GM06990 (cell line): ENCODE results near the gene RAMACL.
"Not testable (repeated sequence)": the region's sequence is repeated elsewhere in the genome, so short reads cannot be mapped to it uniquely, and the experiment has no call there.

Experiments used
- DNase-seq: peaks from one replicate; pipeline ENCODE4 v3.0.0-alpha.2; 2011; ENCODE audit not compliant: insufficient read length; ENCODE audit errors: extremely low read depth
- H3K27me3 ChIP-seq: replicated peaks from 2 replicates; pipeline ENCODE4 v1.6.0; 2011; ENCODE audit warnings: low read length; ENCODE audit not compliant: control insufficient read depth, insufficient read depth
- H3K36me3 ChIP-seq: 2 replicates; pipeline ENCODE4 v1.5.1; 2011; ENCODE audit warnings: low read length; ENCODE audit not compliant: control insufficient read depth, insufficient read depth
- H3K4me3 ChIP-seq: replicated peaks from 2 replicates; pipeline ENCODE4 v1.5.1; 2011; ENCODE audit warnings: low read depth, mild to moderate bottlenecking, control low read depth, low read length
- TF ChIP-seq, protein P1 (sequence below): IDR thresholded peaks from 2 replicates; pipeline ENCODE4 v1.5.1; 2011; ENCODE audit warnings: low read length, control low read depth, mild to moderate bottlenecking, inconsistent platforms; ENCODE audit not compliant: insufficient read depth, poor library complexity, severe bottlenecking

RAMACL gene

DNA sequence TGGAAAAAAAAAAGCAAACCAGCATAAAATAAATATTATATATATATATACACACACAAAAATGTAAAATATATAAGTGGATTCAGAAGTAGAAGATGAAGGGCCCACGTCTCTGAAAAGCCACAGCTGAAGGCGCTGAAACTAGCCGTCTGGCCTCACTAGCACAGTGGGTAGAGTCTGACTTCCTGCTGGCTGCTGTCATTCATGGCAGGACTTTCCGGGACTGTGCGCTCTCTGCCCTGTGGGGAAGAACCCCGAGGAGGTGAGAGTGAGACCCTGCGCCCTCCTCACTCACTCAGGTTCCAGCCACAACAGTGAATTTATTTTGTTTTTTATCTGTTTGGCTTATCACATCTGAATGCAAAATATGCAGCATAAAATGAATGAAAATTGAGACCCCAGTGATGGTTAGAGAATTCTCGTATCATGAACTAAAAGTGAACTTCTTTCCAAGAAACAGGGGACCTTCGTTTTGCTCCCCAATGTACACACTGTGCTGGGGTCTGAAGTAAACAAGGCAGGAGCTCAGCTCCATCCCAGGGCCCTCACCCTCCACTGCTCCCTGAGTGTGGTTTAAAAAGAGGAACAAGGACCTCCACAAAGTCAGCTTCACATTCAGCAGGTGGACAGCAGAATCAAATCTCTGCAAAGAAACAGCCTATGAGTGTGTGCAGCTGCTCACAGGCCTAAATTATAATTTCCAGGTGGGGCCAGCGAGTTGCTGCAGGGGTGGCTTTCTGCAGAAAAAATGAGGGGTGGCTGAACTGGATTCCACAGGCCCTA lies 1.3 kb upstream of the RAMACL start:
- Histone ChIP-seq H3K36me3 (no peaks in the 10 kb centered on the region), H3K4me3 (peak overlapping the region; percentile 16; the same call in 1 of the 2 replicates), H3K27me3 (no peaks in the 10 kb centered on the region)
- peak; percentile 57 for DNase-seq
- TF ChIP-seq, protein P1, sequence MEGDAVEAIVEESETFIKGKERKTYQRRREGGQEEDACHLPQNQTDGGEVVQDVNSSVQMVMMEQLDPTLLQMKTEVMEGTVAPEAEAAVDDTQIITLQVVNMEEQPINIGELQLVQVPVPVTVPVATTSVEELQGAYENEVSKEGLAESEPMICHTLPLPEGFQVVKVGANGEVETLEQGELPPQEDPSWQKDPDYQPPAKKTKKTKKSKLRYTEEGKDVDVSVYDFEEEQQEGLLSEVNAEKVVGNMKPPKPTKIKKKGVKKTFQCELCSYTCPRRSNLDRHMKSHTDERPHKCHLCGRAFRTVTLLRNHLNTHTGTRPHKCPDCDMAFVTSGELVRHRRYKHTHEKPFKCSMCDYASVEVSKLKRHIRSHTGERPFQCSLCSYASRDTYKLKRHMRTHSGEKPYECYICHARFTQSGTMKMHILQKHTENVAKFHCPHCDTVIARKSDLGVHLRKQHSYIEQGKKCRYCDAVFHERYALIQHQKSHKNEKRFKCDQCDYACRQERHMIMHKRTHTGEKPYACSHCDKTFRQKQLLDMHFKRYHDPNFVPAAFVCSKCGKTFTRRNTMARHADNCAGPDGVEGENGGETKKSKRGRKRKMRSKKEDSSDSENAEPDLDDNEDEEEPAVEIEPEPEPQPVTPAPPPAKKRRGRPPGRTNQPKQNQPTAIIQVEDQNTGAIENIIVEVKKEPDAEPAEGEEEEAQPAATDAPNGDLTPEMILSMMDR, result no peak

- no peaks in the 10 kb centered on the region for H3K27me3 ChIP-seq
- H3K4me3 ChIP-seq, result no peak overlapping the region
- H3K36me3 ChIP-seq, result no peaks in the 10 kb centered on the region
- TF ChIP-seq, protein P1, result no peak
- no peak for DNase-seq
Observed at GRCh38 chr6:166584853-166585429, 1.5 kb downstream of the RAMACL start.

- Histone ChIP-seq H3K4me3 (no peak overlapping the region), H3K36me3 (no peaks in the 10 kb centered on the region), H3K27me3 (no peaks in the 10 kb centered on the region)
- TF ChIP-seq, protein P1, result no peak
- DNase-seq, result no peak
Observed at GRCh38 chr6:166584155-166584554, 2.3 kb downstream of the RAMACL start.

DNA sequence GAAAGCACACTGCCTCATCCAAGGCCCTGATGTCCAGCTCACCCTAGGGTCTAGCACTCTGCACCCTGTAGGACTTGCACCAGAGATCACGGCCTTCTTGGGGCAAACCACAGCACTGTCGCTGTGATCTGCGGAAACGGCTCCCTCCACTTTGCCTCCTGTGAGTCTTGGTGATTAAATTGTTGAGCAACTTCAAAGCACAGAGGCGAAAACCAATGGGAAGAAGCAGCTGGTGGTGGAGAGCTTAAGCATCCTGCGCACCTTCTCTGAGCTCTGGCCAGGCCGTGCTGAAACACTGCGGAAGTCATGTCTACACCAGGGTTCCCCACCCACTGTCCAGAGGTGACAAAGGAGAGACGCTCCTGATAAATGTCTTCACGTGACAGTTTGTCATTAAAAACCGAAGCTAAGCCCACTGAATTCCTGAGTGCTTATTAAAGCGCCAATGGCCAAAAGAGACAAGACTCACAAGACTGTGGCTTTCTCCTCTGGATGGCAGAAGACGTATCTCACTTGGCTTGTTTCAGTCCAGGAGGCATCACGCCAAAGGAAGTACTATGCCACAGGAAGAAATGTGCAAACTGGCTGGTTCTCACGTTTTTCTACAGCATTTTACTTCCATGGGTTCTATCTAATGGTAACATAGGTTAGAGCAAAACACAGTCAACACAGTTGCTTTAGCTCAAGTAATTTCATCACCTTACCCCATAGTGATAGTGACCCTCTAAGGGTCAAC lies 3.1 kb downstream of the RAMACL start:
- Histone ChIP-seq H3K27me3 (no peaks in the 10 kb centered on the region), H3K36me3 (no peaks in the 10 kb centered on the region), H3K4me3 (no peak overlapping the region)
- DNase-seq, result no peak
- TF ChIP-seq, protein P1, result no peak

DNA sequence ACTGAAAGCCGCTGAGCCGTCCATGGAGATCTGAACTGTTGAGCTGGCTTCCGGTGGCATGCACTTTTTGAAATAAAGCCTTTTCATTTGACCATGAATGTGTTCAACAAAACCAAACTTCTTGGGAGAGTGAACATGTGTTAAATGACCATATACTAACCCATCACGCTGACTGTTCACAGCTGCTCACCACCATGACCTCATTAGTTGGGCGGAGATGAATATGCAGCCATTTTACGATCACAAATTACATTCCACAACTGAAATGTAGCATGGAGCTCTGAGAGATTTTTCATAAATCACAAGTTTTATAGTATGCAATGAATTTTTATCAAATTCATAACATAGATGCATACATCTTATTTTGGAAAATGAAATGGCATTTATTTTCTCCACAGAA lies 4.2 kb downstream of the RAMACL start:
- TF ChIP-seq, protein P1, result no peak
- H3K27me3 ChIP-seq, result no peaks in the 10 kb centered on the region
- H3K4me3 ChIP-seq, result no peak overlapping the region
- no peak for DNase-seq
- no peaks in the 10 kb centered on the region for H3K36me3 ChIP-seq

- H3K27me3 ChIP-seq, DNase-seq, H3K4me3 ChIP-seq, H3K36me3 ChIP-seq: not testable (repeated sequence)
Observed at GRCh38 chr6:166581801-166582200, 4.7 kb downstream of the RAMACL start.
